ENCODE data around the gene SNRNP40.

- TF ChIP-seq CTCF (IDR thresholded peaks at IDR 0.05; ENCODE audit: extremely low read depth in 1 of 2, insufficient read depth in 1 of 2, low read depth in 1 of 2, low read length in 2 of 2) (no peak), POLR2A (IDR thresholded peaks at IDR 0.05; ENCODE audit: low read depth, low read length) (no peak)
Observed at GRCh38 chr1:31249854-31250253, 46.7 kb downstream of the SNRNP40 start.
